ENCODE measurements around the gene CEP131.

The CEP131 gene

GRCh38 chr17:81190591-81190990 lies 32.2 kb downstream of the CEP131 start:
- TF ChIP-seq TAF1 (IDR thresholded peaks at IDR 0.05; ENCODE audit: borderline replicate concordance, insufficient read depth, low read length), result no peak
- TF ChIP-seq REST (IDR thresholded peaks at IDR 0.05; ENCODE audit: insufficient read depth in 1 of 2, low read depth in 2 of 2, low read length in 2 of 2), result no peak
- no peak for TF ChIP-seq POLR2AphosphoS5 (IDR thresholded peaks at IDR 0.05; ENCODE audit: low read depth, low read length)
- no peak for TF ChIP-seq SIN3A (IDR thresholded peaks at IDR 0.05; ENCODE audit: borderline replicate concordance, insufficient read depth, low read length)
- TF ChIP-seq FOXP2 (optimal IDR thresholded peaks at IDR 0.05; ENCODE audit: borderline replicate concordance, extremely low read depth, extremely low read length, insufficient read depth), result no peak

GRCh38 chr17:81189670-81190530 lies 32.9 kb downstream of the CEP131 start:
- TF ChIP-seq SIN3A (IDR thresholded peaks at IDR 0.05; ENCODE audit: borderline replicate concordance, insufficient read depth, low read length) (no peak), TAF1 (IDR thresholded peaks at IDR 0.05; ENCODE audit: borderline replicate concordance, insufficient read depth, low read length) (no peak), POLR2AphosphoS5 (IDR thresholded peaks at IDR 0.05; ENCODE audit: low read depth, low read length) (no peak), REST (IDR thresholded peaks at IDR 0.05; ENCODE audit: insufficient read depth in 1 of 2, low read depth in 2 of 2, low read length in 2 of 2) (no peak)

DNA sequence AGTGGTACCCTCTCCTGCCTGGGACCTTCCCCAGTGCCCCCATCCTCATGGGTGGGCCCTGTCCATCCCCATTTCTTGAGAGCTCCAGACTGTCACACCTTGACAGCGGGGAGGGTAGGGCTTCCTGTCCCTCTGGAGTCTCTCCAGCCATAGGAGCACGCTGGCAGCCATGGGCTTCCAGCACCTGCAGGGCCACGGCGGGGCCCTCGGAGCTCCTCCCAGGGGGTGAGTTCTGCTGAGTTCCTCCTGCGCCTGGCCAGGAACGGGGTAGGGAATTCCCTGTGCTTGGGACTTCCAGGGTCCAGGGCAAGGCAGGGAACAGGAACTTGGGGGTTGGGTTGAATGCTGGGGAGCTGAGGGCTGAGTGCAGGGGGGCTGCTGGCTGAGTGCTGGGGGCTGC lies 33.7 kb downstream of the CEP131 start:
- no peak for TF ChIP-seq REST (IDR thresholded peaks at IDR 0.05; ENCODE audit: insufficient read depth in 1 of 2, low read depth in 2 of 2, low read length in 2 of 2)

GRCh38 chr17:81188491-81188840 lies 34.3 kb downstream of the CEP131 start:
- no peak for TF ChIP-seq TAF1 (IDR thresholded peaks at IDR 0.05; ENCODE audit: borderline replicate concordance, insufficient read depth, low read length)
- 0 out of 2 replicates have a peak, but pooled peaks have one; percentile 22 for TF ChIP-seq POLR2AphosphoS5 (IDR thresholded peaks at IDR 0.05; ENCODE audit: low read depth, low read length)

GRCh38 chr17:81187586-81188490 lies 34.9 kb downstream of the CEP131 start:
- TF ChIP-seq TAF1 (IDR thresholded peaks at IDR 0.05; ENCODE audit: borderline replicate concordance, insufficient read depth, low read length), result no peak
- no peak for TF ChIP-seq POLR2AphosphoS5 (IDR thresholded peaks at IDR 0.05; ENCODE audit: low read depth, low read length)
- TF ChIP-seq SIN3A (IDR thresholded peaks at IDR 0.05; ENCODE audit: borderline replicate concordance, insufficient read depth, low read length), result no peak
- no peak for TF ChIP-seq FOXP2 (optimal IDR thresholded peaks at IDR 0.05; ENCODE audit: borderline replicate concordance, extremely low read depth, extremely low read length, insufficient read depth)
- TF ChIP-seq REST (IDR thresholded peaks at IDR 0.05; ENCODE audit: insufficient read depth in 1 of 2, low read depth in 2 of 2, low read length in 2 of 2), result no peak

Measured in PFSK-1 (cell line).